Lower leg skin (tissue), 3 donors: ENCODE data around the gene IFT43.

Experiments used
- POLR2A ChIP-seq, 2 donors: fragments of 450-650 bp; IDR thresholded peaks; one replicate each; pipeline ENCODE4 v1.6.1; 2016 to 2017; ENCODE audit warnings: antibody characterized with exemption in 2 of 2, mild to moderate bottlenecking in 1 of 2, moderate library complexity in 1 of 2
- TF ChIP-seq, protein P1 (sequence below), 3 donors: fragments of 450-650 bp; IDR thresholded peaks; one replicate each; pipeline ENCODE4 v1.5.1; 2016; ENCODE audit warnings: antibody characterized with exemption in 3 of 3, mild to moderate bottlenecking in 3 of 3, moderate library complexity in 2 of 3

- TF ChIP-seq, protein P1, sequence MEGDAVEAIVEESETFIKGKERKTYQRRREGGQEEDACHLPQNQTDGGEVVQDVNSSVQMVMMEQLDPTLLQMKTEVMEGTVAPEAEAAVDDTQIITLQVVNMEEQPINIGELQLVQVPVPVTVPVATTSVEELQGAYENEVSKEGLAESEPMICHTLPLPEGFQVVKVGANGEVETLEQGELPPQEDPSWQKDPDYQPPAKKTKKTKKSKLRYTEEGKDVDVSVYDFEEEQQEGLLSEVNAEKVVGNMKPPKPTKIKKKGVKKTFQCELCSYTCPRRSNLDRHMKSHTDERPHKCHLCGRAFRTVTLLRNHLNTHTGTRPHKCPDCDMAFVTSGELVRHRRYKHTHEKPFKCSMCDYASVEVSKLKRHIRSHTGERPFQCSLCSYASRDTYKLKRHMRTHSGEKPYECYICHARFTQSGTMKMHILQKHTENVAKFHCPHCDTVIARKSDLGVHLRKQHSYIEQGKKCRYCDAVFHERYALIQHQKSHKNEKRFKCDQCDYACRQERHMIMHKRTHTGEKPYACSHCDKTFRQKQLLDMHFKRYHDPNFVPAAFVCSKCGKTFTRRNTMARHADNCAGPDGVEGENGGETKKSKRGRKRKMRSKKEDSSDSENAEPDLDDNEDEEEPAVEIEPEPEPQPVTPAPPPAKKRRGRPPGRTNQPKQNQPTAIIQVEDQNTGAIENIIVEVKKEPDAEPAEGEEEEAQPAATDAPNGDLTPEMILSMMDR (IDR thresholded peaks at IDR 0.05): no peak
- no peak for TF ChIP-seq POLR2A (IDR thresholded peaks at IDR 0.05)
Measured at GRCh38 chr14:76118594-76118993, 133.0 kb downstream of the IFT43 start.
